Dedifferentiated amniotic fluid mesenchymal stem cell (primary cell): Measurements from ENCODE around the gene PIKFYVE.
A peak's percentile ranks its signal among the peaks of the same experiment; 100 is the strongest.
"Not testable (repeated sequence)": the region's sequence is repeated elsewhere in the genome, so short reads cannot be mapped to it uniquely, and the experiment has no call there.

Experiments
- DNase-seq: peaks from one replicate; pipeline ENCODE4 v3.0.0-alpha.2; 2016; ENCODE audit errors: extremely low spot score

Gene PIKFYVE

GRCh38 chr2:208304695-208305094 is 38.6 kb downstream of the PIKFYVE start:
- no peak for DNase-seq

GRCh38 chr2:208306291-208306690 is 40.2 kb downstream of the PIKFYVE start:
- DNase-seq = peak; percentile 57

GRCh38 chr2:208311321-208311720 is 45.3 kb downstream of the PIKFYVE start:
- DNase-seq = no peak

GRCh38 chr2:208311954-208312353 is 45.9 kb downstream of the PIKFYVE start:
- DNase-seq = no peak

GRCh38 chr2:208315081-208315788 is 49.2 kb downstream of the PIKFYVE start:
- no peak for DNase-seq

- DNase-seq = no peak
These were observed 52.1 kb downstream of the PIKFYVE start for GRCh38 chr2:208318127-208318526.

- DNase-seq = no peak
These were observed 53.3 kb downstream of the PIKFYVE start for GRCh38 chr2:208319391-208319790.

GRCh38 chr2:208320686-208321085 is 54.6 kb downstream of the PIKFYVE start:
- peak; percentile 59 for DNase-seq

GRCh38 chr2:208326016-208326415 is 60.0 kb downstream of the PIKFYVE start:
- no peak for DNase-seq

GRCh38 chr2:208329485-208329884 is 63.4 kb downstream of the PIKFYVE start:
- DNase-seq = no peak

- no peak for DNase-seq
These were observed 68.2 kb downstream of the PIKFYVE start for GRCh38 chr2:208334230-208334629.

GRCh38 chr2:208346756-208347155 is 80.7 kb downstream of the PIKFYVE start:
- DNase-seq = no peak

- DNase-seq = no peak
These were observed 84.6 kb downstream of the PIKFYVE start for GRCh38 chr2:208350610-208351009.

- no peak for DNase-seq
These were observed 86.9 kb downstream of the PIKFYVE start for GRCh38 chr2:208352644-208353567.

GRCh38 chr2:208354964-208355381 is 88.9 kb downstream of the PIKFYVE start:
- no peak for DNase-seq

GRCh38 chr2:208356420-208356819 is 90.4 kb downstream of the PIKFYVE start:
- DNase-seq = not testable (repeated sequence)

- DNase-seq = peak; percentile 22
These were observed 91.0 kb downstream of the PIKFYVE start for GRCh38 chr2:208356846-208357574.

GRCh38 chr2:208358758-208359631 is 92.9 kb downstream of the PIKFYVE start:
- DNase-seq = no peak

- no peak for DNase-seq
These were observed 93.6 kb downstream of the PIKFYVE start for GRCh38 chr2:208359632-208359986.

- no peak for DNase-seq
These were observed 94.4 kb downstream of the PIKFYVE start for GRCh38 chr2:208360259-208361076.
